CD4-positive, alpha-beta T cell treated with Interleukin-1 beta for 1 hour (primary cell): ENCODE results near the gene RRAGD.

ENCODE experiments used
- DNase-seq, 2 donors: peaks; one replicate each; pipeline ENCODE4 v3.0.0-alpha.2; 2020 to 2022

RRAGD gene

GRCh38 chr6:89412071-89413005, at the start of gene RRAGD:
RRAGD (minus strand) TSS chr6:89412273; CDS start chr6:89411993, 280 bp downstream.
- peak; percentile 71 to 77 for DNase-seq

- no peak for DNase-seq
Observed at GRCh38 chr6:89460713-89461112, 48.6 kb upstream of the RRAGD start.

GRCh38 chr6:89459501-89459900, 47.4 kb upstream of the RRAGD start:
- no peak for DNase-seq

GRCh38 chr6:89458704-89459103, 46.6 kb upstream of the RRAGD start:
- no peak for DNase-seq

GRCh38 chr6:89454300-89454699, 42.2 kb upstream of the RRAGD start:
- no peak for DNase-seq

- no peak for DNase-seq
Observed at GRCh38 chr6:89452281-89452680, 40.2 kb upstream of the RRAGD start.

GRCh38 chr6:89449193-89449592, 37.1 kb upstream of the RRAGD start:
- DNase-seq: no peak

GRCh38 chr6:89443658-89444057, 31.6 kb upstream of the RRAGD start:
- no peak for DNase-seq

GRCh38 chr6:89440200-89440599, 28.1 kb upstream of the RRAGD start:
- no peak for DNase-seq

GRCh38 chr6:89439014-89439413, 26.9 kb upstream of the RRAGD start:
- DNase-seq: no peak

- no peak for DNase-seq
Observed at GRCh38 chr6:89438248-89438647, 26.2 kb upstream of the RRAGD start.

GRCh38 chr6:89436226-89436625, 24.2 kb upstream of the RRAGD start:
- DNase-seq: no peak

- DNase-seq: no peak
Observed at GRCh38 chr6:89434954-89435353, 22.9 kb upstream of the RRAGD start.

- DNase-seq: no peak
Observed at GRCh38 chr6:89434150-89434499, 22.1 kb upstream of the RRAGD start.

- peak; percentile 22 to 32 for DNase-seq
Observed at GRCh38 chr6:89433252-89434149, 21.4 kb upstream of the RRAGD start.

- peak; percentile 79 to 86 for DNase-seq
Observed at GRCh38 chr6:89432875-89433251, 20.8 kb upstream of the RRAGD start, which contains the start of gene ANKRD6. ANKRD6 (plus strand) TSS chr6:89433152; CDS start chr6:89566977, 133,825 bp downstream.

GRCh38 chr6:89430201-89430962, 18.3 kb upstream of the RRAGD start:
- no peak for DNase-seq

- no peak for DNase-seq
Observed at GRCh38 chr6:89416796-89417195, 4.7 kb upstream of the RRAGD start.

GRCh38 chr6:89415185-89415584, 3.1 kb upstream of the RRAGD start:
- DNase-seq: no peak

- DNase-seq: no peak
Observed at GRCh38 chr6:89414215-89414614, 2.1 kb upstream of the RRAGD start.

- DNase-seq: no peak
Observed at GRCh38 chr6:89413006-89413400, 930 bp upstream of the RRAGD start.

- DNase-seq: peak; percentile 8 to 11
Observed at GRCh38 chr6:89411145-89412070, 665 bp downstream of the RRAGD start.
